ENCODE measurements around the gene ERBB4.

ERBB4 gene

GRCh38 chr2:211354481-211354880, 1184.1 kb downstream of the ERBB4 start:
- DNase-seq (ENCODE audit: low read depth, low spot score) = no peak

GRCh38 chr2:211351987-211352386, 1186.6 kb downstream of the ERBB4 start:
- DNase-seq (ENCODE audit: low read depth, low spot score) = no peak

- DNase-seq (ENCODE audit: low read depth, low spot score) = no peak
Measured at GRCh38 chr2:211349031-211349430, 1189.6 kb downstream of the ERBB4 start.

GRCh38 chr2:211347328-211347727, 1191.3 kb downstream of the ERBB4 start:
- DNase-seq (ENCODE audit: low read depth, low spot score) = no peak

- DNase-seq (ENCODE audit: low read depth, low spot score) = no peak
Measured at GRCh38 chr2:211344289-211344688, 1194.3 kb downstream of the ERBB4 start.

- no peak for DNase-seq (ENCODE audit: low read depth, low spot score)
Measured at GRCh38 chr2:211333377-211333776, 1205.2 kb downstream of the ERBB4 start.

- peak; percentile 81 for DNase-seq (ENCODE audit: low read depth, low spot score)
Measured at GRCh38 chr2:211331736-211332135, 1206.9 kb downstream of the ERBB4 start.

GRCh38 chr2:211329882-211330281, 1208.7 kb downstream of the ERBB4 start:
- DNase-seq (ENCODE audit: low read depth, low spot score) = no peak

- no peak for DNase-seq (ENCODE audit: low read depth, low spot score)
Measured at GRCh38 chr2:211329421-211329820, 1209.2 kb downstream of the ERBB4 start.

GRCh38 chr2:211328126-211328525, 1210.5 kb downstream of the ERBB4 start:
- DNase-seq (ENCODE audit: low read depth, low spot score) = no peak
